Neuronal stem cell (in vitro differentiated cells): Measurements from ENCODE around the gene FANCD2.
A peak's percentile ranks its signal among the peaks of the same experiment; 100 is the strongest.
"Not testable (repeated sequence)": the region's sequence is repeated elsewhere in the genome, so short reads cannot be mapped to it uniquely, and the experiment has no call there.

ENCODE experiments used
- DNase-seq: peaks from one replicate; pipeline ENCODE4 v3.0.0-alpha.2; 2013; ENCODE audit warnings: low spot score
- H2AFZ ChIP-seq: one replicate; pipeline ENCODE4 v1.6.1; 2013; ENCODE audit warnings: mild to moderate bottlenecking, low read length, inconsistent platforms
- H2AK5ac ChIP-seq: 2 replicates; pipeline ENCODE4 v1.6.1; 2013; ENCODE audit warnings: low read depth, mild to moderate bottlenecking, inconsistent platforms, low read length, moderate library complexity, mixed read lengths
- H2BK120ac ChIP-seq: 2 replicates; pipeline ENCODE4 v1.6.1; 2013; ENCODE audit warnings: low read depth, mild to moderate bottlenecking, inconsistent platforms, low read length, moderate library complexity, mixed read lengths
- H2BK12ac ChIP-seq: one replicate; pipeline ENCODE4 v1.6.1; 2013; ENCODE audit warnings: low read length, inconsistent platforms
- H2BK15ac ChIP-seq: 2 replicates; pipeline ENCODE4 v1.6.1; 2013; ENCODE audit warnings: mild to moderate bottlenecking, low read length, inconsistent platforms, mixed read lengths
- H2BK5ac ChIP-seq: one replicate; pipeline ENCODE4 v1.6.1; 2013; ENCODE audit warnings: inconsistent platforms, mild to moderate bottlenecking, low read length, moderate library complexity
- H3K14ac ChIP-seq: one replicate; pipeline ENCODE4 v1.6.1; 2013; ENCODE audit warnings: low read length, inconsistent platforms
- H3K18ac ChIP-seq: 2 replicates; pipeline ENCODE4 v1.6.1; 2013; ENCODE audit warnings: low read length, inconsistent platforms
- H3K23ac ChIP-seq: 2 replicates; pipeline ENCODE4 v1.6.1; 2013; ENCODE audit warnings: low read depth, mild to moderate bottlenecking, mixed read lengths, low read length, inconsistent platforms; ENCODE audit not compliant: poor library complexity
- H3K27ac ChIP-seq: replicated peaks from 3 replicates; pipeline ENCODE4 v1.5.1; 2013; ENCODE audit warnings: low read length, inconsistent platforms
- H3K27me3 ChIP-seq, 3 experiments: 2 replicates each; pipeline ENCODE4 v1.6.1; 2013; ENCODE audit warnings: low read length in 3 of 3, mild to moderate bottlenecking in 2 of 3, inconsistent platforms in 1 of 3, low read depth in 1 of 3, mixed read lengths in 1 of 3, moderate library complexity in 1 of 3; ENCODE audit not compliant: control insufficient read depth in 3 of 3, insufficient read depth in 3 of 3
- H3K36me3 ChIP-seq, 2 donors: replicated peaks in 1 of 2; 2 replicates each; pipeline ENCODE4 v1.6.1; 2013; ENCODE audit warnings: low read length in 2 of 2; ENCODE audit not compliant: control insufficient read depth in 2 of 2, insufficient read depth in 2 of 2
- H3K4ac ChIP-seq: 2 replicates; pipeline ENCODE4 v1.6.1; 2013; ENCODE audit warnings: inconsistent platforms, mild to moderate bottlenecking, low read length, moderate library complexity
- H3K4me1 ChIP-seq, 2 donors: 1 replicate in 1 of 2; 2 replicates in 1 of 2; pipeline ENCODE4 v1.6.1; 2013; ENCODE audit warnings: low read length in 2 of 2, low read depth in 1 of 2; ENCODE audit not compliant: control insufficient read depth in 2 of 2, insufficient read depth in 1 of 2
- H3K4me2 ChIP-seq: one replicate; pipeline ENCODE4 v1.6.1; 2013; ENCODE audit warnings: mild to moderate bottlenecking, low read length, inconsistent platforms; ENCODE audit not compliant: insufficient read depth, poor library complexity, severe bottlenecking
- H3K4me3 ChIP-seq, 2 donors: 2 replicates each; pipeline ENCODE4 v1.5.1; 2013; ENCODE audit warnings: low read length in 2 of 2, mild to moderate bottlenecking in 2 of 2, inconsistent platforms in 1 of 2, moderate library complexity in 1 of 2
- H3K79me1 ChIP-seq: one replicate; pipeline ENCODE4 v1.6.1; 2013; ENCODE audit warnings: low read depth, mild to moderate bottlenecking, inconsistent platforms, low read length, moderate library complexity
- H3K9ac ChIP-seq: one replicate; pipeline ENCODE4 v1.6.1; 2013; ENCODE audit warnings: mild to moderate bottlenecking, low read depth, low read length, inconsistent platforms; ENCODE audit not compliant: poor library complexity
- H3K9me3 ChIP-seq, 2 donors: replicated peaks in 1 of 2; 2 replicates each; pipeline versions ENCODE3 to v1.6.1; 2013; ENCODE audit warnings: low read length in 2 of 2, mild to moderate bottlenecking in 2 of 2, inconsistent platforms in 1 of 2, low read depth in 1 of 2, mixed read lengths in 1 of 2, moderate library complexity in 1 of 2; ENCODE audit not compliant: control insufficient read depth in 2 of 2, insufficient read depth in 1 of 2
- H4K8ac ChIP-seq: one replicate; pipeline ENCODE4 v1.6.1; 2013; ENCODE audit warnings: low read depth, mild to moderate bottlenecking, inconsistent platforms, low read length, moderate library complexity
- H4K91ac ChIP-seq: one replicate; pipeline ENCODE4 v1.6.1; 2013; ENCODE audit warnings: low read length, low read depth, mild to moderate bottlenecking, inconsistent platforms; ENCODE audit not compliant: poor library complexity
- WGBS, 2 donors: extraction: QIAGEN DNeasy Blood & Tissue Kit; methylation state at CpG; one replicate each; pipeline ENCODE4 v1.1.7; 2013; ENCODE audit warnings: missing lambda C conversion rate in 2 of 2, mixed read lengths in 1 of 2; ENCODE audit not compliant: insufficient read length in 2 of 2, insufficient replicate concordance in 1 of 2; ENCODE audit errors: extremely low coverage in 2 of 2; 5-methylcytosine and 5-hydroxymethylcytosine counted together

The FANCD2 gene

DNA sequence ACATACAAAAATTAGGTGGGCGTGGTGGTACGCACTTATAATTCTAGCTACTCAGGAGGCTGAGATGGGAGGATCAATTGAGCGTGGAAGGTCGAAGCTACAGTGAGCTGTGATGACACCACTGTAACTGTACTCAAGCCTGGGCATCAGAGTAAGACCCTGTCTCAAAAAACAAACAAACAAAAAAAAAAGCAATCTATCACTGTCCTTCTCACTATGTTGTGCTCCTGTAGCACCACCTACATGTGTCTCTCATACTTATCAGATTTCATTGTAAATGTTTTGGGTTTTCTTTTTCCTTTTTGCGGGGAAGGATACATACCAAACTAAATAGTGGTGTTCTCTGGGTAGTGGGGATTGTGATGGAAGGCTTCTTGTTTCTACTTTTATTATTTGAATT lies 14.8 kb downstream of the FANCD2 start:
- H2AFZ ChIP-seq: no peak overlapping the region
- H3K4me3 ChIP-seq: no peak overlapping the region
- H3K36me3 ChIP-seq: peaks cover 21 to 90% of the 10 kb centered on the region in 2 donors
- no peak overlapping the region for H3K4me2 ChIP-seq
- no peak overlapping the region for H3K27ac ChIP-seq
- no peak overlapping the region for H2BK12ac ChIP-seq
- no CpG with 5 or more reads among the region's 5 CpGs for WGBS, 2 donors
- no peaks in the 10 kb centered on the region for H3K9me3 ChIP-seq
- H3K79me1 ChIP-seq: no peaks in the 10 kb centered on the region
- H2BK15ac ChIP-seq: no peak overlapping the region
- H3K18ac ChIP-seq: no peak overlapping the region
- H3K4ac ChIP-seq: no peak overlapping the region
- H3K14ac ChIP-seq: no peak overlapping the region
- no peak overlapping the region for H3K23ac ChIP-seq
- no peaks in the 10 kb centered on the region for H3K27me3 ChIP-seq
- peak overlapping the region; percentile 38 for H4K91ac ChIP-seq
- no peak overlapping the region for H2BK120ac ChIP-seq
- no peak overlapping the region for H2AK5ac ChIP-seq
- DNase-seq: no peak
- H4K8ac ChIP-seq: no peak overlapping the region
- no peaks in the 10 kb centered on the region for H3K4me1 ChIP-seq
- no peak overlapping the region for H3K9ac ChIP-seq
- H2BK5ac ChIP-seq: no peak overlapping the region

DNA sequence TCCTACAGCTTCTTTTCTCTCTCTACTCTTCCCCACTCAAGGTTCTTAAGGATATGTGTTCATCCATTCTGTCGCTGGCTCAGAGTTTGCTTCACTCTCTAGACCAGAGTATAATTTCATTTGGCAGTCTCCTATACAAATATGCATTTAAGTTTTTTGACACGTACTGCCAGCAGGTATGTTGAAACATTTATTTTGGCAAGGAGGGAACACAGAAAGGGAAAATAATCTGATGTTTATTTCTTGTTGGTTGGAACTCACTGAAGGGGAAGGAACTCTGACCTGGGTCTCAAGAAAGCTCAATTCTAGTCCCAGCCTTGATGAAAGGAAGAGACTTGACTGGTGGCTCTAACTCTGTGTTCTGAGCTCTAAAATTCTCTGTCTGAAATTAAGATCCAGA lies 21.6 kb downstream of the FANCD2 start:
- Histone ChIP-seq H3K79me1 (no peaks in the 10 kb centered on the region), H4K8ac (no peak overlapping the region), H2AFZ (no peak overlapping the region), H3K4me2 (no peak overlapping the region), H3K4me1 (no peaks in the 10 kb centered on the region), H2BK5ac (no peak overlapping the region), H2BK12ac (no peak overlapping the region), H3K23ac (no peak overlapping the region), H3K14ac (no peak overlapping the region), H3K9ac (no peak overlapping the region), H3K27me3 (no peaks in the 10 kb centered on the region), H4K91ac (no peak overlapping the region), H3K27ac (no peak overlapping the region), H3K4ac (no peak overlapping the region), H2BK120ac (no peak overlapping the region), H3K4me3 (no peak overlapping the region), H2BK15ac (no peak overlapping the region), H3K18ac (no peak overlapping the region), H3K9me3 (no peaks in the 10 kb centered on the region), H3K36me3 (peaks cover 6 to 82% of the 10 kb centered on the region in 2 donors), H2AK5ac (no peak overlapping the region)
- no CpG with 5 or more reads among the region's 2 CpGs for WGBS, 2 donors
- no peak for DNase-seq

DNA sequence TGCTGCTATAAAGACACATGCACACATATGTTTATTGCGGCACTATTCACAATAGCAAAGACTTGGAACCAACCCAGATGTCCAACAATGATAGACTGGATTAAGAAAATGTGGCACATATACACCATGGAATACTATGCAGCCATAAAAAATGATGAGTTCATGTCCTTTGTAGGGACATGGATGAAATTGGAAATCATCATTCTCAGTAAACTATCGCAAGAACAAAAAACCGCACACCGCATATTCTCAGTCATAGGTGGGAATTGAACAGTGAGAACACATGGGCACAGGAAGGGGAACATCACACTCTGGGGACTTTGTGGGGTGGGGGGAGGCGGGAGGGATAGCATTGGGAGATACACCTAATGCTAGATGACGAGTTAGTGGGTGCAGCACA lies 26.8 kb downstream of the FANCD2 start:
- not testable (repeated sequence) for H3K4me1 ChIP-seq, H2BK5ac ChIP-seq, H4K8ac ChIP-seq, H2AFZ ChIP-seq, H3K9me3 ChIP-seq, H2AK5ac ChIP-seq, H3K23ac ChIP-seq, H3K4me2 ChIP-seq, H3K9ac ChIP-seq, H2BK120ac ChIP-seq, H3K27ac ChIP-seq, H4K91ac ChIP-seq, H3K14ac ChIP-seq, H2BK12ac ChIP-seq, H2BK15ac ChIP-seq, DNase-seq, H3K4me3 ChIP-seq, H3K79me1 ChIP-seq, H3K18ac ChIP-seq, H3K4ac ChIP-seq, H3K27me3 ChIP-seq
- H3K36me3 ChIP-seq: peaks cover 4 to 79% of the 10 kb centered on the region in 2 donors
- WGBS, 2 donors: no CpG with 5 or more reads among the region's 6 CpGs

DNA sequence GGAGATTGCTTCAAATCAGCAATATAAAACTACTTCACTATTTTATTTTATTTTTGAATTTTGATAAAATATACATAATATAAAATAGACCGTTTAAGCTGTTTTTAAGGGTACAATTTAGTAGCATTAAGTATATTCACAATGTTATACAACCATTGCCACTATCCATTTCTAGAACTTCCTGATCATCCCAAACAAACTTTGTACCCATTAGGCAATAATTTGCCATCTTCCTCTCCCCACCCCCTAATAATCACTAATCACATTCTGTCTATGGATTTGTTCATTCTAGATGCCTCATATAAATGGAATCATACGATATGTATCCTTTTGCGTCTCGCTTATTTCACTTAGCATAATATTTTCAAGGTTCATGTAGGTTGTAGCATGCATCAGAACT lies 28.9 kb downstream of the FANCD2 start:
- H2BK5ac ChIP-seq: no peak overlapping the region
- no peaks in the 10 kb centered on the region for H3K4me1 ChIP-seq
- no peak overlapping the region for H2AK5ac ChIP-seq
- no peak overlapping the region for H4K91ac ChIP-seq
- H3K4ac ChIP-seq: no peak overlapping the region
- no peaks in the 10 kb centered on the region for H3K27me3 ChIP-seq
- H3K18ac ChIP-seq: no peak overlapping the region
- H3K4me3 ChIP-seq: no peak overlapping the region
- WGBS, 2 donors: no CpG with 5 or more reads among the region's 4 CpGs
- no peak overlapping the region for H3K23ac ChIP-seq
- no peak for DNase-seq
- H2BK12ac ChIP-seq: no peak overlapping the region
- no peaks in the 10 kb centered on the region for H3K79me1 ChIP-seq
- H2BK120ac ChIP-seq: no peak overlapping the region
- no peak overlapping the region for H3K4me2 ChIP-seq
- H3K36me3 ChIP-seq: peaks cover 3 to 79% of the 10 kb centered on the region in 2 donors
- H2BK15ac ChIP-seq: no peak overlapping the region
- H2AFZ ChIP-seq: no peak overlapping the region
- no peaks in the 10 kb centered on the region for H3K9me3 ChIP-seq
- no peak overlapping the region for H3K14ac ChIP-seq
- H3K9ac ChIP-seq: no peak overlapping the region
- H4K8ac ChIP-seq: no peak overlapping the region
- no peak overlapping the region for H3K27ac ChIP-seq
